CD8-positive, alpha-beta memory T cell (primary cell): ENCODE measurements around the gene CAMSAP2. TPM values are rescaled to one million over a fixed set of nuclear protein-coding genes. Genes with fewer than 3 reads are reported as not detected.

Experiments used
- CTCF ChIA-PET: fragments of 350-600 bp; sonication (Branson Sonifier 250); formaldehyde crosslinking; loops from one replicate; lab custom pipeline; 2021; ENCODE audit warnings: antibody characterized with exemption; lab: Charles Lee
- POLR2A ChIA-PET: fragments of 350-600 bp; sonication (Branson Sonifier 250); formaldehyde crosslinking; loops from one replicate; lab custom pipeline; 2021; ENCODE audit warnings: antibody characterized with exemption; lab: Charles Lee
- DNase-seq, 5 donors: peaks; one replicate each; pipeline versions ENCODE4 v3.0.0 to v3.0.0-alpha.2; 2020 to 2022; ENCODE audit warnings: mixed read lengths in 1 of 5
- H3K27ac ChIP-seq: one replicate; pipeline ENCODE4 v1.7.0; 2013; ENCODE audit warnings: low read depth, mild to moderate bottlenecking, low read length, moderate library complexity
- H3K27me3 ChIP-seq: 2 replicates; pipeline ENCODE4 v1.7.0; 2013; ENCODE audit warnings: low read length, mild to moderate bottlenecking; ENCODE audit not compliant: insufficient read depth, poor library complexity, severe bottlenecking
- H3K36me3 ChIP-seq: 2 replicates; pipeline ENCODE4 v1.7.0; 2013; ENCODE audit warnings: mild to moderate bottlenecking, low read length, moderate library complexity; ENCODE audit not compliant: insufficient read depth
- H3K4me1 ChIP-seq: 2 replicates; pipeline ENCODE4 v1.7.0; 2013; ENCODE audit warnings: mild to moderate bottlenecking, low read length, moderate library complexity; ENCODE audit not compliant: insufficient read depth
- H3K4me3 ChIP-seq: 2 replicates; pipeline ENCODE4 v1.7.0; 2013; ENCODE audit warnings: mild to moderate bottlenecking, low read length
- H3K9me3 ChIP-seq: 2 replicates; pipeline ENCODE4 v1.7.0; 2013; ENCODE audit warnings: mild to moderate bottlenecking, low read length
- H3K27ac Mint-ChIP-seq, 8 donors: one replicate each; pipeline ENCODE4 v1.8.0; 2020 to 2021; ENCODE audit warnings: mixed read lengths in 8 of 8, mild to moderate bottlenecking in 6 of 8, inconsistent platforms in 3 of 8, moderate library complexity in 3 of 8
- H3K27me3 Mint-ChIP-seq, 2 donors: one replicate each; pipeline ENCODE4 v1.8.0; 2020 to 2021; ENCODE audit warnings: mixed read lengths in 2 of 2, mild to moderate bottlenecking in 1 of 2, moderate library complexity in 1 of 2
- H3K36me3 Mint-ChIP-seq, 3 donors: one replicate each; pipeline ENCODE4 v1.8.0; 2020 to 2021; ENCODE audit warnings: mixed read lengths in 3 of 3, inconsistent platforms in 1 of 3, mild to moderate bottlenecking in 1 of 3
- H3K4me1 Mint-ChIP-seq, 3 donors: one replicate each; pipeline ENCODE4 v1.8.0; 2020 to 2021; ENCODE audit warnings: mixed read lengths in 3 of 3, inconsistent platforms in 1 of 3, mild to moderate bottlenecking in 1 of 3
- H3K4me3 Mint-ChIP-seq, 7 donors: one replicate each; pipeline ENCODE4 v1.8.0; 2020 to 2021; ENCODE audit warnings: mixed read lengths in 7 of 7, mild to moderate bottlenecking in 6 of 7, moderate library complexity in 4 of 7, inconsistent platforms in 2 of 7
- H3K9me3 Mint-ChIP-seq, 5 donors: one replicate each; pipeline ENCODE4 v1.8.0; 2020 to 2022; ENCODE audit warnings: mixed read lengths in 5 of 5, mild to moderate bottlenecking in 3 of 5, moderate library complexity in 2 of 5, inconsistent platforms in 1 of 5
- polyA plus RNA-seq: library from polyadenylated mRNA; unstranded; fragments of 300-500 nt; fragmentation: Illumina TruSeq; gene quantifications from one replicate; pipeline ENCODE4 v1.2.3, GENCODE V29; 2021
- total RNA-seq, 2 experiments: library from RNA; stranded (reverse); gene quantifications; one replicate each; pipeline ENCODE4 v1.2.3, GENCODE V29; 2021

The CAMSAP2 gene
- total and polyA plus RNA-seq, 3 experiments from 2014 or later = 0.35 to 3.1 (median 2.7) TPM

- ChIA-PET CTCF (no interaction called here), POLR2A (no interaction called here)
- no peak for DNase-seq
- Histone ChIP-seq H3K4me1 (peaks cover 8% of the 10 kb centered on the region), H3K36me3 (no peaks in the 10 kb centered on the region), H3K27ac (no peak overlapping the region), H3K9me3 (no peaks in the 10 kb centered on the region), H3K4me3 (no peak overlapping the region), H3K27me3 (peaks cover 7% of the 10 kb centered on the region)
- Mint-ChIP-seq H3K4me1 (peaks cover 1 to 13% (median 10%) of the 10 kb centered on the region in 3 donors), H3K4me3 (no peak overlapping the region), H3K9me3 (no peaks in the 10 kb centered on the region), H3K27ac (peak overlapping the region in 1 of 8 donors; percentile 14), H3K36me3 (no peaks in the 10 kb centered on the region), H3K27me3 (peaks cover 17 to 23% of the 10 kb centered on the region in 2 donors)
Observed at GRCh38 chr1:200895801-200896530, 157.3 kb downstream of the CAMSAP2 start.

DNA sequence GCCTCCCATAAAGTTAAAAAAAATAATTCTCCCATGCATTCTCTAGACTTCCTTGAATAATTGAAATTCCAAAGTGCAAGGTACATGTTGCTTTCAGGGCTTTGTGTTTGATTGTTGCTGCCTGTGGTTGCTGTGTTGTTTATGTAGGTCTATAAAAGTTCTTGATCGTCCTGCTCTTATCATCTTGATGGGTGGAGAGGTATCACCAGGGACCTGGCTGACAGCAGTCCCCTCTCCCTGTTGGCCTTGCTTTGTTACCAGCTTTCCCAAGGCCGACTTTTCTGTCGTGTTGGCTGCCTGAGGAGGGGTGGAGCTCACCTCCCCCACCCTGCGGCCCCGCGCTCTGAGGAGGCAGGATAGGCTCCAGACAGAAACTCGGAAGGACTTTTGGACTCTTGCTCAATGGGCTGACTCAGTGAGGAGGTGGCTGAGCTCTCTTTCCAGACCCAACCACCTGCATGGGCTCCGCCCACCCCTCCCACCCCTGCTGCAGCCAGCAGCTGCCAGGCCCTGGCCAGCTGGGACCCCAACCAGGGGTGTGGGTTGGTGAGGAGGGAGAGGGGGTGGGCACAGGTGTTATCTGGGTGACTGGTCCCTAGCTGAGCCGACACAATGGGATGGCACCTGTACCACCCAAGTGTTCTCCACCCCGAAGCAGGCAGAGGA lies 158.0 kb downstream of the CAMSAP2 start:
- ChIA-PET POLR2A (no interaction called here), CTCF (no interaction called here)
- Mint-ChIP-seq H3K4me1 (peaks cover 1 to 7% (median 5%) of the 10 kb centered on the region in 3 donors), H3K27ac (no peak overlapping the region), H3K4me3 (no peak overlapping the region), H3K27me3 (peaks cover 20 to 26% of the 10 kb centered on the region in 2 donors), H3K9me3 (no peaks in the 10 kb centered on the region), H3K36me3 (no peaks in the 10 kb centered on the region)
- Histone ChIP-seq H3K36me3 (no peaks in the 10 kb centered on the region), H3K4me1 (peaks cover 4% of the 10 kb centered on the region), H3K27ac (no peak overlapping the region), H3K27me3 (peaks cover 7% of the 10 kb centered on the region), H3K9me3 (no peaks in the 10 kb centered on the region), H3K4me3 (no peak overlapping the region)
- no peak for DNase-seq

DNA sequence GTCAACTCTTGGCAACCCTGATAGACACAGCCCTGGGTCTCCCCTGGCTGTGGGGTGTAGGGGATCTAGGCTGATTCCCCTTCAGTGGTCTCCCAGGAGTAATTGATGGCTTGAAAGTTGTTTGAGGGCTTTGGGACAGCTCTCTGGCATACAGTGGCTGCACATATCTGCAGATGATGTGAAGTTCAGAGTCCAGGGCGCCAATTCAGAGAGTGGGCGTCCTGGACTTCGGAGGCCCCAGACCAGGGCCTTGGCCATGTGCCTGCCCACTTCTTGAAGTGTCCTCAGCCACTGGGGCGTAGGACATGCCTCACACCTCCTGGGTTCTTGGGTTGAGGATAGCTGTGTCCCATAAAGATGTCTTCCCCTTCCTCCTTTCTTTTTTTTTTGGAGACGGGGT lies 158.6 kb downstream of the CAMSAP2 start:
- H3K4me3 ChIP-seq = no peak overlapping the region
- H3K36me3 ChIP-seq = no peaks in the 10 kb centered on the region
- no peaks in the 10 kb centered on the region for H3K4me1 ChIP-seq
- H3K9me3 ChIP-seq = no peaks in the 10 kb centered on the region
- Mint-ChIP-seq H3K4me3 (peak overlapping the region in 1 of 7 donors; percentile 63), H3K4me1 (peaks cover 0 to 1% (median under 1%) of the 10 kb centered on the region in 3 donors), H3K36me3 (no peaks in the 10 kb centered on the region), H3K27ac (no peak overlapping the region), H3K9me3 (no peaks in the 10 kb centered on the region), H3K27me3 (peaks cover 15 to 21% of the 10 kb centered on the region in 2 donors)
- POLR2A ChIA-PET = no interaction called here
- H3K27me3 ChIP-seq = peaks cover 7% of the 10 kb centered on the region
- no peak for DNase-seq
- H3K27ac ChIP-seq = no peak overlapping the region
- CTCF ChIA-PET = interaction anchor here (1.0 to 1.4 kb wide), 2 partner anchors 9 to 15 kb away, joined by 3 to 6 read pairs; no protein-coding TSS in a partner anchor

GRCh38 chr1:200899015-200899386 lies 160.3 kb downstream of the CAMSAP2 start:
- H3K36me3 ChIP-seq = no peaks in the 10 kb centered on the region
- no peaks in the 10 kb centered on the region for H3K9me3 Mint-ChIP-seq
- H3K27ac ChIP-seq = no peak overlapping the region
- ChIA-PET POLR2A (no interaction called here), CTCF (no interaction called here)
- no peaks in the 10 kb centered on the region for H3K36me3 Mint-ChIP-seq
- peaks cover 4 to 6% of the 10 kb centered on the region in 2 donors for H3K27me3 Mint-ChIP-seq
- H3K4me3 Mint-ChIP-seq = no peak overlapping the region
- H3K27ac Mint-ChIP-seq = no peak overlapping the region
- H3K4me3 ChIP-seq = no peak overlapping the region
- no peaks in the 10 kb centered on the region for H3K4me1 ChIP-seq
- no peaks in the 10 kb centered on the region for H3K9me3 ChIP-seq
- H3K27me3 ChIP-seq = peaks cover 7% of the 10 kb centered on the region
- peaks cover 0 to 7% (median 0%) of the 10 kb centered on the region in 3 donors for H3K4me1 Mint-ChIP-seq
- no peak for DNase-seq

DNA sequence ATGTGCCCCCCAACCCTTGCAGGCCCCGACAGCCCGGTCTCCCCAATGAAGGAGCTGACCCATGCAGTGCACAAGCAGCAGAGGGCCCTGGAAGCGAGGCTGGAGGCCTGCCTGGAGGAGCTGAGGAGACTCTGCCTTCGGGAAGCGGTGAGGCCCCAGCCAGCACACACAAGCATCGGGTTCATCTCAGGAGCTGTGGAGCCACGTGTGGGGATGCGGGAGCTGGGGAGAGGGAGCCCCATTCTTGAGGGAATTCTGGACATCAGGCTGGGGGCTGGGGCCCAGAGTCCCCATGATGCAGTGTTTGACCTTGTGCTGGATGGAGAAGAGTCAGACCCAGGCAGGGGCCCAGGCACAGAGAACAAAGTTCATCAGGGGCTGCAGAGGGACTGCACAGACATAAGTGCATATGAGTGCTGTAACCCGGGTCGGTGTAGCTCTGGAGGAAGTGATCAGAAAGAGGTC lies 160.8 kb downstream of the CAMSAP2 start:
- Histone ChIP-seq H3K4me1 (no peaks in the 10 kb centered on the region), H3K9me3 (no peaks in the 10 kb centered on the region), H3K27me3 (peaks cover 2% of the 10 kb centered on the region), H3K4me3 (no peak overlapping the region), H3K36me3 (no peaks in the 10 kb centered on the region), H3K27ac (no peak overlapping the region)
- no peak overlapping the region for H3K27ac Mint-ChIP-seq
- H3K36me3 Mint-ChIP-seq = no peaks in the 10 kb centered on the region
- H3K9me3 Mint-ChIP-seq = no peaks in the 10 kb centered on the region
- no peak for DNase-seq
- CTCF ChIA-PET = no interaction called here
- H3K4me3 Mint-ChIP-seq = no peak overlapping the region
- peaks cover 3 to 5% of the 10 kb centered on the region in 2 donors for H3K27me3 Mint-ChIP-seq
- POLR2A ChIA-PET = no interaction called here
- peaks cover 0 to 12% (median 0%) of the 10 kb centered on the region in 3 donors for H3K4me1 Mint-ChIP-seq

GRCh38 chr1:200899954-200900867 lies 161.5 kb downstream of the CAMSAP2 start:
- DNase-seq = no peak
- POLR2A ChIA-PET = no interaction called here
- Mint-ChIP-seq H3K9me3 (no peaks in the 10 kb centered on the region), H3K4me3 (no peak overlapping the region), H3K36me3 (no peaks in the 10 kb centered on the region), H3K4me1 (peaks cover 2 to 18% (median 3%) of the 10 kb centered on the region in 3 donors), H3K27ac (no peak overlapping the region), H3K27me3 (peaks cover 3 to 6% of the 10 kb centered on the region in 2 donors)
- H3K4me1 ChIP-seq = peaks cover 4% of the 10 kb centered on the region
- H3K27me3 ChIP-seq = no peaks in the 10 kb centered on the region
- no peaks in the 10 kb centered on the region for H3K36me3 ChIP-seq
- H3K9me3 ChIP-seq = no peaks in the 10 kb centered on the region
- H3K4me3 ChIP-seq = no peak overlapping the region
- H3K27ac ChIP-seq = no peak overlapping the region
- CTCF ChIA-PET = no interaction called here

DNA sequence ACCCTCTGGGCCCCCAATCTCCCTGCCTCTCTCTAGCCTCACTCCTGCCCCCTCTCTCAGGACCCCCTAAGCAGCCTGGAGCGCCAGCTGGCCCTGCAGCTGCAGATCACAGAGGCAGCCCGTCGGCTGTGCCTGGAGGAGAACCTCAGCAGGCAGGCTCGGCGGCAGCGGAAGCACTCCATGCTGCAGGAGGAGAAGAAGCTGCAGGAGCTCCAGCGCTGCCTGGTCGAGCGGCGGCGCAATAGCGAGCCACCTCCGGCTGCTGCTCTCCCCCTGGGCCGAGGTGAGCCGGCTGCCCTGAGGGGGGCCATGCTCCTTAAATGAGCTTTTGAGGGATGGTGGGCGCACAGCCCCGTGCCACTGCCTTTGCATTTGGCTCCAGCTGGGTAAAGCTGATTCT lies 162.2 kb downstream of the CAMSAP2 start:
- Mint-ChIP-seq H3K4me1 (peaks cover 9 to 25% (median 9%) of the 10 kb centered on the region in 3 donors), H3K27ac (no peak overlapping the region), H3K27me3 (peaks cover 3 to 6% of the 10 kb centered on the region in 2 donors), H3K9me3 (no peaks in the 10 kb centered on the region), H3K36me3 (no peaks in the 10 kb centered on the region), H3K4me3 (no peak overlapping the region)
- ChIA-PET CTCF (interaction anchor here (1.0 kb wide), 1 partner anchor 79 kb away, joined by 3 read pairs; no protein-coding TSS in a partner anchor), POLR2A (interaction anchor here (0.5 kb wide), 1 partner anchor 294 kb away, joined by 3 read pairs; no protein-coding TSS in a partner anchor)
- H3K4me3 ChIP-seq = no peak overlapping the region
- no peaks in the 10 kb centered on the region for H3K36me3 ChIP-seq
- no peak overlapping the region for H3K27ac ChIP-seq
- no peaks in the 10 kb centered on the region for H3K9me3 ChIP-seq
- H3K27me3 ChIP-seq = no peaks in the 10 kb centered on the region
- H3K4me1 ChIP-seq = peaks cover 11% of the 10 kb centered on the region
- no peak for DNase-seq
